ENCODE results near the gene FCRL6.

FCRL6 gene

DNA sequence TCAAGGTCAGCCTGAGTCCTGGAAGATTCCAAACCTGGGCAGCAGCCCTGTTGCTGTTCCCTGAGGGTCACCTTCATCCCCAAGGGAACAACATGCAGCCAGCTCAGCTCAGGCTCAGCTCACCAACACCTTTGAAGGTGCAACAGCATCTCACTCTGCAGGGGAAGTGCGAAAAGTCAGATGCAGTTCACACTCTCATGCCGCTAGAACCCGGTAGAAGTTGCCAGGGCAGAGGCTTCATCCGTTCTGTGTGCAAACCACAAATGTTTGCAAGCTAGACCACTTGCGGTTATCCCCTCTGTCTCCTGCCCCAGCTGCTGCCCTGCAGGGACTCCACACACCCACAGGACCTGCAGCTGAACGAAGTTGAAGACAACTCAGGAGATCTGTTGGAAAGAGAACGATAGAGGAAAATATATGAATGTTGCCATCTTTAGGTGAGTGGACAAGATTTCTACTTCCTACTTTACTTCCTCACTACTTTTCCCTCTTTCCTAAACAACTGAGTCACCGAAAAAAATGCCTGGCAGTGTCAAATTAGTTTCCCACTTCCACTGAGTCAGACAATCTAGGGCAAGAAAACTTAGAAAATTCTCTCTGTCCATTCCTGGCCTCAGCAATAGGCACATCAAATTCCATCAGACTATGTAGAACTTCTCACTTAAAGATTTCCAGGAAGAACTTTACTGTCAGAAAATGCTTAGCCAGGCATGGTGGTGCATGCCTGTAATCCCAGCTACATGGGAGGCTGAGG is 1.8 kb upstream of the FCRL6 start:
- no peak for DNase-seq

DNA sequence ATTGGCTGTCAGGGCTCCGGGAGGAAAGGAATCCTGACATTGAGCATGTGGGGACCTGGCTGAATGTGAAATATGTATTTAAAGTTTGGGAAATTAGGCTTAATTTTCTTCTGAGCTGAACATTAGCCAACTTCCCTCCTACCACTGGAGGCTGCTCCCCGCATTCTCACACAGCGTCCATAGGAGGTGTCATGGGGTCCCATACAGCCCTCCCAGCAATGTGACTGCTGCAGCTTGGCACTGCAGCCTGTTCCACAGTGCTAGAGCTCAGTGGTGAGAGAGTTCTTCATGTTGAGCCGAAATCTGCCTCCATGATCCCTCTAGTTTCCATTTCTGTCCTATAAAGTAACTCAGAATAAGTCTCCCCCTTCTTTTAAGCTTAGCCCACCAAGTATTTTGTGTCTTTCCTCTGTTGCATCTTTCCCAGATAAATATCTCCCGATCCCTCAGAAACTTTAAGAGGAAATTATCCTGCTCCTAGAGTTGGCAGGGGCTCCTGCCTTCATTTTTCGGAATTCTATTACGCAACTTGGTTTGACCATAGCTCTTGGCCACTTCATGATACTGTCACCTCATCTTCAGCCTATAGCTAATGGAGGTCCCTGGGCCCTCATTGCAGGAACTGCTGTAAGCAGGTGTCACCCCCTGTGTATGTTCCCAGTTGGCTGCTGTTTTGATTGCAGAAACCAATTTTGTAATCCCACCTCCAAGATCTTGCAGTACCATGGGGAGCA is 2.0 kb downstream of the FCRL6 start:
- no peak for DNase-seq

GRCh38 chr1:159804924-159805323 is 2.8 kb downstream of the FCRL6 start:
- no peak for DNase-seq

- DNase-seq, result no peak
Observed at GRCh38 chr1:159815926-159816325, 13.8 kb downstream of the FCRL6 start.

DNA sequence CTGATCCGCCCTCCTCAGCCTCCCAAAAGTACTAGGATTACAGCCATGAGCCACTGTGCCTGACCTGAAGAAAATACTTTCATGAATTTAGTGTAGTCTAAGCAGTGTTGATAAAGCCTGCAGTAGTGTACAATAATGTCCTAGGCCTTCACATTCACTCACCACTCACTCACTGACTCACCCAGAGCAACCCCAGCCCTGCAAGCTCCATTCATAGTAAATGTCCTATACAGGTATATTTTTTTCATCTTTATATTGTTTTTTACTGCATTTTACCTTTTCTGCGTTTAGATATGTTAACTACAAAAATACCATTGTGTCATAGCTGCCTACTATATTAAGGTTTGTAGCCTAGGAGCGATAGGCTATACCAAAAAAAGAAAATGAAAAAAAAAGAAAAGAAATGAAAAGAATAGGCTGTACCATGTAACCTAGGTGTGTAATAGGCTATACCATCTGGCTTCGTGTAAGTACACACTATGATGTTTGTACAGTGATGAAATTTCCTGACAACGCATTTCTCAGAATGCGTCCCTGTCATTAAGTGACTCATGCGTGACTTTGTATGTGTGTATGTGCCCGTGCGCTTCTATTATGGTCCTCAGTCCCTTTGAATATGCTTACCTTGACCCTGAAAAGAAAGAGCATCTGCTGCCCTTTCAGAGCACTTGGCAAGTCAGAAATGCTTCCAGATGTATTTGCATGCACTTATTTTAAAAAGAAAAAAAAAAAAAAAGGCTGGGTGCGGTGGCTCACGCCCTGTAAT is 15.3 kb downstream of the FCRL6 start:
- peak; percentile 85 for DNase-seq

DNA sequence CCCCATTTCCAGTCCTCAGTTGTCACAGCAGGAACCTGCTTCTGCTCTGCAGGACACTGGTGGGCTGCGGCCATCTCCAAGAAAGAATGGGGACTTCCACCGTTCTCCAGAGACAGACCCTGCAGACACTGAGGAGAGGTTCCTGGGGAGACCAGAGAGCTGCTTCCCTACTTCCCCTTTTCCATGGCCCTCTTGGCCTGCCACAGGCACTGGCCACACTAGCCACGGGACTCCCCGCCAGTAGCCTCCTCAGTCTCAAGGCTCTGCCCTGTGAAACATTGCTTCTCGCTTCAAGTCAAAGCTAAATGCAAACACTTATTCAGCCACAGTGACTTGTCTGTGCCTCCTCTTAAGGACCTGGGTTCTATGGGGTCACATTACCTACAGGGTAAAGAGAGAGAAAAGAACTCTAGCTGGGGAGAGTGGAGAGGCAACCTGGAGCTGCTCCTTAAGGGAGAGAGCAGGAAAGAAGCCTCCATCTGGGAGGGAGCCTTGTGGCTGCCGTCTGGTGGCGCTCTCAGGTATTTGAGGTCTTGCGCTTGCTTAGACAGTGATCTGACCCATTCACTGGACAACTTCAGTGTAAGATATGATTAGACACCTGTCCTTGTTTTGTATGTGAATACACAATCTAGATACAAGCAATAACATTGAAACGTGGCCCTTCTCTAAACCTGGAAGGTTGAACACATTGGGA is 19.2 kb downstream of the FCRL6 start:
- peak; percentile 34 for DNase-seq

GRCh38 chr1:159823406-159823805 is 21.2 kb downstream of the FCRL6 start:
- no peak for DNase-seq

GRCh38 chr1:159825564-159825963 is 23.4 kb downstream of the FCRL6 start:
- no peak for DNase-seq

DNA sequence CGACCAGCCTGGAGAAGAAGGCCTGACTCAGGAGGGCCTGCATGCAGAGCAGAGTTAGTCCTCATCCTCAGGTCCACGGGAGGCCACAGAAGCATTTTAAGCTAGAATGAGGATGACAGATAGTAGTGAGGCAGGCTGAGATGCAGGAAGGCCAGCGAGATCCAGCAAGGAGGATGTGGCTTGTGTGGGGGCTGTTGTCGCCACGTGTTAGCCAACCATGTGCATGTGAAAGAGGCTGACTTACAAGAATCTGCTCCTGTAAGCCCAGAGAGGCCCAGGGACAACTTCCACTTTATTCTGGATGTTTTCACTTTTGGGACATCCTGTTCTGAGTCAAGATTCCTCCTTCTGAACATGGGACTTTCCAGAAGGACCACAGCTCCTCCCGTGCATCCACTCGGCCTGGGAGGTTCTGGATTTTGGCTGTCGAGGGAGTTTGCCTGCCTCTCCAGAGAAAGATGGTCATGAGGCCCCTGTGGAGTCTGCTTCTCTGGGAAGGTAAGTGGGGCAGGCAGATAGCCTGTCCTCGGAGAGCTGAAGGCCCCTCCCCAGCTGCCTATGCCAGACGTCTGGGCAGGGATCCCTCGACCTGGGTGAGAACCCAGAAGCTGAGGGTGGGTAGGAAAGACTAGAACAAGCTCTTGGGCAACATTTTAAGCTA is 24.4 kb downstream of the FCRL6 start, which contains the start of gene SLAMF8:
TSS of gene SLAMF8 (plus strand) at position 433 of the 661 bp plus-strand sequence. CDS start at position 459, 26 bp downstream.
- DNase-seq, result no peak

DNA sequence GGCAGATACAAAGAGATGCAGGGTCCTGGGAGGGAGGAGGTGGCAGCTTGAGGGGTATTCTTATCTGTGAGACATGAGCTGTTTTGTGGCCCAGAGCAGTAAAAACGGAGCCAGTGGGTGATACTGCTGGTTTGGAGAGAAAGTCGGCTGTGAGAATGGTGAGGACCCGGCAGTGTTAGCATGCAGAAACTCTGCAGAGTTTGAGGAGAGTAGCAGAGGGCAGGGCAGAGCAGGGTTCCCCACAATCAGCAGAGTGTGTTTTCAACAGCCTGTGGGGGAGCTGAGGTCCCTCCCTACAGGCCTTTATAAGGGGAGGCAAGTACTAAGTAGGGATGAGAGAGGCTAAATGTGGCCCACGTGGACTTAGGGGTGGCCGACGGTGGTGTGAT is 24.9 kb downstream of the FCRL6 start:
- no peak for DNase-seq

DNA sequence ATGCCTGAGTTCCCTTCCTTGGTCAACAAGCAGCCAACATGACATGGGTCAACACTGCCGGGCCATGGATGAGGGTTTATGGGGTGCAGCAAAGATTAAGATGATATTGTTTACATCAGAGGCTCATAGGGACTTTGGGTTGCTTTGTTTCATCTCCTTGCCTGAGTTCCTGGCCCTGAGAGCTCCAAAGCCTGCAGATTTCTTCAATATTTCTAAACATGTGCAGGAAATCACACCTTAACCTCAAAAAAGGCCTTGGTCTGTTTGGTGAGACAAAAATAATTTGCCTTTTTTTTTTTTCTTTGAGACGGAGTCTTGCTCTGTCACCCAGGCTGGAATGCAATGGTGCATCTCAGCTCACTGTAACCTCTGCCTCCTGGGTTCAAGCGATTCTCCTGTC is 25.4 kb downstream of the FCRL6 start:
- no peak for DNase-seq

- DNase-seq, result no peak
Observed at GRCh38 chr1:159828176-159828575, 26.0 kb downstream of the FCRL6 start.

GRCh38 chr1:159828581-159829272 is 26.6 kb downstream of the FCRL6 start:
- no peak for DNase-seq

DNA sequence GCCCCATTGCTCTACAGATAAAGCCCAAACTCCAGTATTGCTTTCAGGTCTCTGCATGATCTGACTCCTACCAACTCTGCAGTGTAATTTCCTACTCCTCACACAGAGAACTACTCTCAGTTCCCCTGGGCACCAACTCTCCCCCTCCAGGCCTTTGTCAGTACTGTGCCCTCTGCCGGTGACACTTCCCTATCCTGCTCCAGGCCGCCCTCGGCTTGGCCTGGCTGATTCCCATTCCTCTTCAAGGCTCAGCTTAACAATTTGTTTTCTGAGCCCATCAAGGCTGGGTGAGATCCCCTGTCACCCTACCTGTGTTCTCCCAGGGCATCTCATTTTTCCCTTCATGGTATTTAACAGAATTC is 27.1 kb downstream of the FCRL6 start:
- no peak for DNase-seq

- DNase-seq, result no peak
Observed at GRCh38 chr1:159829822-159830465, 27.8 kb downstream of the FCRL6 start.

DNA sequence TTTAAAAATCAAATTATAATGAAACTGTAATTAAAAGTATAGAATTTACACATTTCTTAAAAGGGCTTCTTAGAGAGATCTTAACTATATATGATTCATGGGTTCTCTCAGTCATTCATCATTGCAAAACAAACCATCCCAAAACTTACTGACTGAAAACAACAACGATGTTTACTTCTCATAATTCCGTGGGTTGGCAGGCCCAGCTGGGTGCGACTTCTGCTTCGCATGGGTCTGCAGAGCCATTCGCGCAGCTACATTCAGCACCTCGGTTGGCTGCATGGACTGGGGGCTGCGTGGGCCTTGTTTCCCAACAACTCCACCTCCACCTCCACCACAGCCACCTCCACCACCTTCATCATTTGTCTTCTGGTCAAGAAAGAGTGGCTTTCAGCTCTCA is 28.6 kb downstream of the FCRL6 start:
- no peak for DNase-seq

- peak; percentile 21 for DNase-seq
Observed at GRCh38 chr1:159831412-159832141, 29.4 kb downstream of the FCRL6 start.

DNA sequence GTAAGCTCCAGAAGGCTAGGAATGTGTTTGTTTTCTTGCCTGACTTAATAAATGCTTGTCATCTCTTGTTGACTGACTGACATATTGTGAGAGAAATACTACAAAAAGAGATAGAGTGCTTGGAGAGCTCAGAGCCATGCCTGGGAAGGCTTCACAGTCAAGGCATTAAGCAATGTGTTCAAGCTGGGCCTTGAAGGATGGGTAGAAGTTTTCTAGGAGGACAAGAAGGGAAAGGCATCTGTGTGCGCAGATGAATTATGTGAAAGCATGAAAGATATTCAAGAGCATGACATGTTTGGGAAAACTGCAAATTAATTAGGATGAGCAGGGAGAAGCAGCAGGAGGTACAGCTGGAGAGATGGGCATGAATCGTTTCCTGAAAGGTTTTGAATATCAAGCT is 30.1 kb downstream of the FCRL6 start:
- no peak for DNase-seq

DNA sequence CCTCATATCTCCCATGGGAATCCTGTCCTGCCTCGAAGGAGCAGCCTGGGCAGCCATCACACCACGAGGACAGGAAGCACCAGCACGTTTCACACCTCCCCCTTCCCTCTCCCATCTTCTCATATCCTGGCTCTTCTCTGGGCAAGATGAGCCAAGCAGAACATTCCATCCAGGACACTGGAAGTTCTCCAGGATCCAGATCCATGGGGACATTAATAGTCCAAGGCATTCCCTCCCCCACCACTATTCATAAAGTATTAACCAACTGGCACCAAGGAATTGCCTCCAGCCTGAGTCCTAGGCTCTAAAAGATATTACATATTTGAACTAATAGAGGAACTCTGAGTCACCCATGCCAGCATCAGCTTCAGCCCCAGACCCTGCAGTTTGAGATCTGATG is 33.2 kb downstream of the FCRL6 start:
- no peak for DNase-seq

DNA sequence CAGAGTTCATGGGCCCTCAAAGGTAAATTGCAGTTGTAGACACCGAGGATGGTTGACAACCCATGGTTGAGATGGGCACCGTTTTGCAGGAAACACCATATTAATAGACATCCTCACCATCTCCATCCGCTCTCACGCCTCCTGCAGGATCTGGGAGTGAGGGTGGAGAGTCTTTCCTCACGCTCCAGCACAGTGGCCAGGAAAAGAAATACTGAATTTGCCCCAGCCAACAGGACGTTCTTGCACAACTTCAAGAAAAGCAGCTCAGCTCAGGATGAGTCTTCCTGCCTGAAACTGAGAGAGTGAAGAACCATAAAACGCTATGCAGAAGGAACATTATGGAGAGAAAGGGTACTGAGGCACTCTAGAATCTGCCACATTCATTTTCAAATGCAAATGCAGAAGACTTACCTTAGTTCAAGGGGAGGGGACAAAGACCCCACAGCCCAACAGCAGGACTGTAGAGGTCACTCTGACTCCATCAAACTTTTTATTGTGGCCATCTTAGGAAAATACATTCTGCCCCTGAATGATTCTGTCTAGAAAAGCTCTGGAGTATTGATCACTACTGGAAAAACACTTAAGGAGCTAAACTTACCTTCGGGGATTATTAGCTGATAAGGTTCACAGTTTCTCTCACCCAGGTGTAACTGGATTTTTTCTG is 33.8 kb downstream of the FCRL6 start:
- DNase-seq, result peak; percentile 8

All from NCI-H1092 treated with DMSO at 0.1 percent for 48 hours (cell line).